Neural progenitor cell (in vitro differentiated cells): ENCODE measurements around the gene VAV1. TPM values are rescaled to one million over a fixed set of nuclear protein-coding genes. Genes with fewer than 3 reads are reported as not detected.
A peak's percentile ranks its signal among the peaks of the same experiment; 100 is the strongest.

Source experiments
- DNase-seq: peaks from one replicate; pipeline ENCODE4 v3.0.0-alpha.2; 2016; ENCODE audit warnings: low spot score
- H2AFZ ChIP-seq: fragments of 200-600 bp; sonication (generic); replicated peaks from 2 replicates; pipeline ENCODE4 v1.6.1; 2016; ENCODE audit warnings: antibody characterized with exemption
- H3F3A ChIP-seq: fragments of 200-600 bp; sonication (generic); 2 replicates; pipeline ENCODE4 v1.6.1; 2016; ENCODE audit warnings: antibody characterized with exemption, low read depth
- H3K27ac ChIP-seq: fragments of 200-600 bp; sonication (generic); 2 replicates; pipeline ENCODE4 v1.5.1; 2016; ENCODE audit warnings: mild to moderate bottlenecking
- H3K27me3 ChIP-seq: fragments of 200-600 bp; sonication (generic); 2 replicates; pipeline ENCODE4 v1.6.1; 2016; ENCODE audit warnings: mild to moderate bottlenecking, moderate library complexity
- H3K36me3 ChIP-seq: fragments of 200-600 bp; sonication (generic); 2 replicates; pipeline ENCODE4 v1.5.1; 2016
- H3K4me1 ChIP-seq: fragments of 200-600 bp; sonication (generic); 2 replicates; pipeline ENCODE4 v1.6.1; 2016; ENCODE audit warnings: mixed run types
- H3K4me2 ChIP-seq: fragments of 200-600 bp; sonication (generic); 2 replicates; pipeline ENCODE4 v1.6.1; 2016
- H3K4me3 ChIP-seq: fragments of 200-600 bp; sonication (generic); 2 replicates; pipeline ENCODE4 v1.5.1; 2016
- H3K79me2 ChIP-seq: fragments of 200-600 bp; sonication (generic); 2 replicates; pipeline ENCODE4 v1.6.1; 2016; ENCODE audit warnings: low read depth
- H3K9ac ChIP-seq: fragments of 200-600 bp; sonication (generic); 2 replicates; pipeline ENCODE4 v1.6.1; 2016
- H3K9me3 ChIP-seq: fragments of 200-600 bp; sonication (generic); 2 replicates; pipeline ENCODE4 v1.5.1; 2016; ENCODE audit warnings: low read depth
- H4K20me1 ChIP-seq: fragments of 200-600 bp; sonication (generic); 2 replicates; pipeline ENCODE4 v1.6.1; 2016; ENCODE audit warnings: low read depth
- H3K27ac Mint-ChIP-seq: 3 replicates; pipeline ENCODE4 v1.8.0; 2021; ENCODE audit warnings: mixed read lengths
- H3K27me3 Mint-ChIP-seq: 2 replicates; pipeline ENCODE4 v1.8.0; 2022; ENCODE audit warnings: low read depth, mild to moderate bottlenecking, inconsistent platforms, moderate library complexity, mixed read lengths; ENCODE audit not compliant: insufficient read depth
- H3K36me3 Mint-ChIP-seq: 3 replicates; pipeline ENCODE4 v1.8.0; 2021; ENCODE audit warnings: mixed read lengths
- H3K4me1 Mint-ChIP-seq: 3 replicates; pipeline ENCODE4 v1.8.0; 2021; ENCODE audit warnings: mixed read lengths
- H3K4me3 Mint-ChIP-seq: 3 replicates; pipeline ENCODE4 v1.8.0; 2021; ENCODE audit warnings: mild to moderate bottlenecking, moderate library complexity, mixed read lengths
- H3K9me3 Mint-ChIP-seq: 3 replicates; pipeline ENCODE4 v1.8.0; 2020; ENCODE audit warnings: mixed read lengths
- CTCF ChIP-seq: fragments of 200-600 bp; sonication (generic); IDR thresholded peaks from 2 replicates; pipeline ENCODE4 v1.5.1; 2017; ENCODE audit warnings: antibody characterized with exemption, mild to moderate bottlenecking
- EZH2 ChIP-seq: fragments of 200-600 bp; sonication (generic); IDR thresholded peaks from 2 replicates; pipeline ENCODE4 v1.6.1; 2017; ENCODE audit warnings: antibody characterized with exemption, mild to moderate bottlenecking, moderate library complexity
- EZH2phosphoT487 ChIP-seq: fragments of 200-600 bp; sonication (generic); IDR thresholded peaks from 2 replicates; pipeline ENCODE4 v1.6.1; 2017; ENCODE audit warnings: antibody characterized with exemption
- total RNA-seq: library from RNA; depleted of rRNA; stranded (reverse); fragments of >200 nt; gene quantifications from 2 replicates; pipeline ENCODE4 v1.2.3, GENCODE V29; 2015; ENCODE audit warnings: low replicate concordance

VAV1 gene
- total RNA-seq, 1 donor from 2014 or later = not detected

- Histone ChIP-seq H3K4me2 (peak overlapping the region; percentile 64), H3K27ac (no peak overlapping the region), H3K79me2 (peaks cover 33% of the 10 kb centered on the region), H3K9ac (no peak overlapping the region), H3F3A (peaks cover 59% of the 10 kb centered on the region), H3K27me3 (no peaks in the 10 kb centered on the region), H3K36me3 (no peaks in the 10 kb centered on the region), H3K9me3 (no peaks in the 10 kb centered on the region), H3K4me3 (peak overlapping the region; percentile 26), H3K4me1 (peaks cover 43% of the 10 kb centered on the region), H2AFZ (no peak overlapping the region), H4K20me1 (no peaks in the 10 kb centered on the region)
- DNase-seq = peak; percentile 51
- Mint-ChIP-seq H3K4me3 (peak overlapping the region; percentile 97), H3K4me1 (peaks cover 51% of the 10 kb centered on the region), H3K27me3 (peaks cover 6% of the 10 kb centered on the region), H3K27ac (peak overlapping the region; percentile 25), H3K36me3 (peaks cover 4% of the 10 kb centered on the region), H3K9me3 (no peaks in the 10 kb centered on the region)
- TF ChIP-seq CTCF (no peak), EZH2 (no peak), EZH2phosphoT487 (no peak)
Observed at GRCh38 chr19:6738787-6739389, 33.6 kb upstream of the VAV1 start.

GRCh38 chr19:6739390-6739882, 33.1 kb upstream of the VAV1 start, which contains the start of gene TRIP10:
Gene TRIP10, plus strand, starts transcription at chr19:6739680. Its CDS starts 82 bp downstream, at chr19:6739762.
- Mint-ChIP-seq H3K4me1 (peaks cover 56% of the 10 kb centered on the region), H3K27me3 (peaks cover 6% of the 10 kb centered on the region), H3K4me3 (peak within 1 kb of the TSS; percentile 97), H3K27ac (peak within 1 kb of the TSS; percentile 25), H3K36me3 (peaks cover 4% of the 10 kb centered on the region), H3K9me3 (no peaks in the 10 kb centered on the region)
- Histone ChIP-seq H2AFZ (peak within 1 kb of the TSS; percentile 13), H3K4me2 (peak within 1 kb of the TSS; percentile 81), H3K27me3 (no peaks in the 10 kb centered on the region), H4K20me1 (no peaks in the 10 kb centered on the region), H3K9me3 (no peaks in the 10 kb centered on the region), H3K27ac (no peak within 1 kb of the TSS), H3K4me3 (peak within 1 kb of the TSS; percentile 80), H3K36me3 (no peaks in the 10 kb centered on the region), H3K79me2 (peaks cover 33% of the 10 kb centered on the region), H3K9ac (no peak within 1 kb of the TSS), H3K4me1 (peaks cover 47% of the 10 kb centered on the region), H3F3A (peaks cover 64% of the 10 kb centered on the region)
- peak; percentile 94 for DNase-seq
- TF ChIP-seq EZH2phosphoT487 (no peak), EZH2 (no peak), CTCF (no peak)

- H3K9me3 ChIP-seq = no peaks in the 10 kb centered on the region
- peak overlapping the region; percentile 80 for H3K4me3 ChIP-seq
- peaks cover 33% of the 10 kb centered on the region for H3K79me2 ChIP-seq
- peaks cover 4% of the 10 kb centered on the region for H3K36me3 Mint-ChIP-seq
- peak overlapping the region; percentile 13 for H2AFZ ChIP-seq
- no peaks in the 10 kb centered on the region for H3K36me3 ChIP-seq
- H3K27me3 Mint-ChIP-seq = peaks cover 6% of the 10 kb centered on the region
- peak overlapping the region; percentile 89 for H3K4me3 Mint-ChIP-seq
- no peak for TF ChIP-seq EZH2phosphoT487
- TF ChIP-seq EZH2 = no peak
- H3K4me2 ChIP-seq = peak overlapping the region; percentile 81
- peaks cover 68% of the 10 kb centered on the region for H3F3A ChIP-seq
- no peak overlapping the region for H3K27ac ChIP-seq
- no peak overlapping the region for H3K9ac ChIP-seq
- no peaks in the 10 kb centered on the region for H3K9me3 Mint-ChIP-seq
- H4K20me1 ChIP-seq = no peaks in the 10 kb centered on the region
- H3K27ac Mint-ChIP-seq = no peak overlapping the region
- peak; percentile 74 for DNase-seq
- H3K27me3 ChIP-seq = no peaks in the 10 kb centered on the region
- peaks cover 58% of the 10 kb centered on the region for H3K4me1 Mint-ChIP-seq
- peaks cover 53% of the 10 kb centered on the region for H3K4me1 ChIP-seq
Observed at GRCh38 chr19:6739883-6740588, 32.5 kb upstream of the VAV1 start.
